ENCODE results near the gene DES.

GRCh38 chr2:219441451-219442255, 23.5 kb downstream of the DES start:
- TF ChIP-seq CTCF (IDR thresholded peaks at IDR 0.05) (no peak), POLR2AphosphoS5 (IDR thresholded peaks at IDR 0.05) (no peak)
